ENCODE results near the gene PHLDB1. TPM values are rescaled to one million over a fixed set of nuclear protein-coding genes. Genes with fewer than 3 reads are reported as not detected.

The PHLDB1 gene
- total and polyA plus RNA-seq, 2 of the 8 experiments (the other 6 are each of a cell fraction or from before 2014, with no cell fraction given): 53.9 to 74.8 TPM

DNA sequence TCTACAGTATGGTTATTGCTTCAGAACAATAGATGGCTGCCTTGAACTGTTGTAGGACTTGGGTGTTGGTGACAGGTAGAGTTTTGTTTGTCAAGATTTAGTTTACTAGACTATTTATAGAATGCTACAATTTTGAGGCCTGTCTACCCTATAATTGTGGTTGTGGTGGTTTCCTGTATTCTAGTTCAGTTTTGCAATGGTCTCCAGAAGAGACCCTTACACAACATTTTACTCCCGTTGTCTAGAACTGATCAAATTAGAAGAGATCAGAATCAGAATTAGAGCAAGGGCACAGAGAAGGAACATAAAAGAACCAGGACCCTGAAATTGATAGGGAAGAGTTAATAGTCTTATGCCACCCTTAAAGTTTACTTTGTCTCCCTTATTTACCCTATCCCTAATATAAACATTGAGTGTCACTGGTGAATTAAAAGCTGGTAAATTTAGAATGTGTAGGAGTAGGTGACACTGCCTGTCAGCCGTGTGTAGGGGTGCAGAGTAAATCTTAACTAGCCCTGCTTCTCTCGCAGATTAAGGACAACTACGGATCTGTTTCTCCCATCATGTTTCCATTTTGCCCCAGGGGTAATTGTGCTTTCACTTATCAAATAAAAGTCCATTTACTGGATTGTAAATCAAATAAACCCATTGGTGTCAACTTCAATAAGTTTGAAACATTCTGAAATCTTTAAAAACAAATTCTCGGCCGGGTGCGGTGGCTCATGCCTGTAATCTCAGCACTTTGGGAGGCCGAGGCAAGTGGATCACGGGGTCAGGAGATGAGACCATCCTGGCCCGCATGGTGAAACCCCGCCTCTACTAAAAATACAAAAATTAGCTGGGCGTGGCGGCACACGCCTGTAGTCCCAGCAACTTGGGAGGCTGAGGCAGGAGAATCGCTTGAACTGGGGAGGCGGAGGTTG lies 10.9 kb upstream of the PHLDB1 start:
- no peak overlapping the region for H2BK15ac ChIP-seq (ENCODE audit: low read length)
- no peaks in the 10 kb centered on the region; a peak in 1 of 7 replicates for H3K27me3 ChIP-seq (replicated peaks in 1 of 4; ENCODE audit: control insufficient read depth in 3 of 4, extremely low read depth in 1 of 4, insufficient read depth in 3 of 4, low read length in 3 of 4)
- DNase-seq (ENCODE audit: low read depth in 1 of 2, low spot score in 2 of 2) (no peak), FAIRE-seq (no peak)
- no peak overlapping the region for H2BK5ac ChIP-seq (ENCODE audit: low read depth, low read length)
- no peak overlapping the region for H3K18ac ChIP-seq (ENCODE audit: extremely low read depth, low read length)
- H4K91ac ChIP-seq (replicated peaks; ENCODE audit: insufficient read length, low read length): no peak overlapping the region
- no peaks in the 10 kb centered on the region for H3K79me1 ChIP-seq (ENCODE audit: low read depth, low read length)
- H4K20me1 ChIP-seq (replicated peaks in 1 of 2; ENCODE audit: control insufficient read depth in 1 of 2, insufficient read depth in 2 of 2, low read length in 2 of 2): peaks cover 0 to 4% of the 10 kb centered on the region in 2 experiments
- no peaks in the 10 kb centered on the region for H3K9me3 ChIP-seq (ENCODE audit: insufficient read depth in 2 of 2, low read depth in 1 of 2, low read length in 1 of 2)
- no peak overlapping the region for H3K9ac ChIP-seq (replicated peaks in 1 of 4; ENCODE audit: extremely low read depth in 1 of 4, low read depth in 3 of 4, low read length in 3 of 4)
- ChIA-PET POLR2A (ENCODE audit: partially characterized antibody) (interaction anchor here (1.6 to 3.3 kb wide), 3 partner anchors 8 to 38 kb away, joined by 7 to 11 read pairs (median 9); no protein-coding TSS in a partner anchor), CTCF (ENCODE audit: partially characterized antibody) (interaction anchor here (0.8 to 25.3 kb wide), 7 partner anchors 10 to 383 kb away, joined by 3 to 435 read pairs (median 62); partner anchors contain the start of gene PHLDB1)
- no peak overlapping the region for H2BK120ac ChIP-seq (replicated peaks; ENCODE audit: low read depth, low read length)
- H3K23me2 ChIP-seq (ENCODE audit: low read depth, low read length): no peaks in the 10 kb centered on the region
- no peak overlapping the region for H2BK20ac ChIP-seq (ENCODE audit: low read length)
- 96% methylated on average over 16 of the region's 16 CpGs; no CpG with 5 or more reads in 1 of the 2 experiments for WGBS, 2 experiments (ENCODE audit: extremely low coverage in 1 of 2, insufficient coverage in 1 of 2, insufficient read length in 1 of 2, insufficient replicate concordance in 2 of 2, low coverage in 1 of 2, low lambda C conversion rate in 2 of 2, missing lambda C conversion rate in 1 of 2)
- no peak overlapping the region for H2BK12ac ChIP-seq (ENCODE audit: low read depth, low read length)
- H3K4ac ChIP-seq (replicated peaks; ENCODE audit: insufficient read length, low read depth, low read length): no peak overlapping the region
- no peak overlapping the region for H2AK5ac ChIP-seq (ENCODE audit: low read depth, low read length)
- H3K4me3 ChIP-seq (ENCODE audit: extremely low read depth in 1 of 4, insufficient read depth in 2 of 4, low read depth in 3 of 4, low read length in 4 of 4): no peak overlapping the region
- H3K79me2 ChIP-seq (ENCODE audit: control insufficient read depth in 1 of 2, insufficient read depth in 2 of 2, low read length in 2 of 2): no peaks in the 10 kb centered on the region
- no peak overlapping the region for H4K5ac ChIP-seq (ENCODE audit: insufficient read length, low read depth, low read length)
- no peak overlapping the region for H4K8ac ChIP-seq (ENCODE audit: extremely low read depth, insufficient read depth, low read length)
- no peak overlapping the region for H3K14ac ChIP-seq (ENCODE audit: insufficient read length)
- no peaks in the 10 kb centered on the region for H3K4me1 ChIP-seq (replicated peaks in 1 of 4; ENCODE audit: control insufficient read depth in 3 of 4, insufficient read depth in 4 of 4, low read length in 3 of 4)
- peaks cover 22 to 61% (median 50%) of the 10 kb centered on the region in 4 experiments for H3K36me3 ChIP-seq (ENCODE audit: control insufficient read depth in 2 of 4, insufficient read depth in 4 of 4, low read length in 3 of 4)
- H3K23ac ChIP-seq (ENCODE audit: insufficient read length): no peak overlapping the region
- H3K4me2 ChIP-seq (ENCODE audit: insufficient read depth in 1 of 2, low read depth in 2 of 2, low read length in 2 of 2): no peak overlapping the region
- no peak overlapping the region for H3K56ac ChIP-seq (replicated peaks; ENCODE audit: insufficient read length, low read depth, low read length)
- H3K27ac ChIP-seq (ENCODE audit: low read depth, low read length): no peak overlapping the region
- no peak overlapping the region for H2AFZ ChIP-seq (ENCODE audit: low read length)
- TF ChIP-seq EP300 (IDR thresholded peaks at IDR 0.05; ENCODE audit: borderline replicate concordance in 1 of 2, low read depth in 2 of 2, low read length in 2 of 2) (no peak), POLR2A (IDR thresholded peaks at IDR 0.05; ENCODE audit: control extremely low read depth in 1 of 2, low read depth in 2 of 2, low read length in 2 of 2) (no peak), EGR1 (IDR thresholded peaks at IDR 0.05; ENCODE audit: borderline replicate concordance, low read depth, low read length) (no peak), NANOG (IDR thresholded peaks at IDR 0.05; ENCODE audit: insufficient read depth, low read depth, low read length, poor library complexity, severe bottlenecking) (no peak), TEAD4 (IDR thresholded peaks at IDR 0.05; ENCODE audit: low read depth, low read length) (no peak), SIX5 (IDR thresholded peaks at IDR 0.05; ENCODE audit: low read depth, low read length) (no peak), KDM1A (IDR thresholded peaks at IDR 0.05; ENCODE audit: borderline replicate concordance, low read length) (no peak), SP2 (IDR thresholded peaks at IDR 0.05; ENCODE audit: low read length) (no peak), ASH2L (IDR thresholded peaks at IDR 0.05; ENCODE audit: low read length) (no peak), RBBP5 (IDR thresholded peaks at IDR 0.05; ENCODE audit: borderline replicate concordance, low read depth, low read length) (no peak), CHD2 (IDR thresholded peaks at IDR 0.05; ENCODE audit: low read length) (no peak)
- TF ChIP-seq, protein P1, sequence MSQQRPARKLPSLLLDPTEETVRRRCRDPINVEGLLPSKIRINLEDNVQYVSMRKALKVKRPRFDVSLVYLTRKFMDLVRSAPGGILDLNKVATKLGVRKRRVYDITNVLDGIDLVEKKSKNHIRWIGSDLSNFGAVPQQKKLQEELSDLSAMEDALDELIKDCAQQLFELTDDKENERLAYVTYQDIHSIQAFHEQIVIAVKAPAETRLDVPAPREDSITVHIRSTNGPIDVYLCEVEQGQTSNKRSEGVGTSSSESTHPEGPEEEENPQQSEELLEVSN (IDR thresholded peaks at IDR 0.05): no peak

All from H1 (cell line).